ENCODE results near the gene GPX1. TPM values are rescaled to one million over a fixed set of nuclear protein-coding genes. Genes with fewer than 3 reads are reported as not detected.

Gene GPX1
- total and polyA plus RNA-seq, 10 of the 15 experiments (the other 5 are each of a cell fraction or from before 2014, with no cell fraction given), result 32.0 to 1,121 (median 400) TPM

GRCh38 chr3:49339941-49340800, 18.0 kb downstream of the GPX1 start, which contains the start of gene USP4 (continued):
- no peak for TF ChIP-seq NFYA (IDR thresholded peaks at IDR 0.05; ENCODE audit: borderline replicate concordance, low read depth, low read length)
- TF ChIP-seq RELB (IDR thresholded peaks at IDR 0.05; ENCODE audit: low read depth), result peak; percentile 47; the same call in 1 of the 2 replicates
- no peak for TF ChIP-seq RBBP5 (conservative IDR thresholded peaks at IDR 0.05)
- TF ChIP-seq ZNF207 (IDR thresholded peaks at IDR 0.05; ENCODE audit: borderline replicate concordance), result peak; percentile 90
- TF ChIP-seq RAD51 (IDR thresholded peaks at IDR 0.05), result peak; percentile 12; the same call in 1 of the 2 replicates
- TF ChIP-seq PAX8 (IDR thresholded peaks at IDR 0.05), result no peak
- TF ChIP-seq SRF (IDR thresholded peaks at IDR 0.05; ENCODE audit: low read depth in 2 of 2, low read length in 2 of 2), result 0 out of 4 replicates have a peak, but pooled peaks of 1 of the 2 experiments have one; percentile 33
- 0 out of 2 replicates have a peak, but pooled peaks have one; percentile 42 for TF ChIP-seq E2F4 (IDR thresholded peaks at IDR 0.05; ENCODE audit: low read depth, low read length)
- no peak for TF ChIP-seq NR2C2 (IDR thresholded peaks at IDR 0.05; ENCODE audit: borderline replicate concordance, control insufficient read depth, insufficient read length, low read depth)
- peak in 1 of 2 experiments; percentile 79; a peak in 2 of 4 replicates for TF ChIP-seq ETV6 (conservative IDR thresholded peaks at IDR 0.05 in 1 of 2, IDR thresholded peaks at IDR 0.05 in 1 of 2; ENCODE audit: borderline replicate concordance in 1 of 2, low read depth in 1 of 2)
- no peak for TF ChIP-seq JUND (IDR thresholded peaks at IDR 0.05; ENCODE audit: low read depth, low read length)
- TF ChIP-seq BCL3 (IDR thresholded peaks at IDR 0.05; ENCODE audit: borderline replicate concordance, insufficient read depth, low read depth, low read length, poor library complexity, severe bottlenecking), result peak; percentile 51
- TF ChIP-seq POU2F2 (IDR thresholded peaks at IDR 0.05; ENCODE audit: borderline replicate concordance, low read depth, low read length), result peak; percentile 57; the same call in 1 of the 3 replicates
- no peak; the same call in 1 of the 2 replicates for TF ChIP-seq IRF3 (IDR thresholded peaks at IDR 0.05)
- no peak for TF ChIP-seq SUPT20H (IDR thresholded peaks at IDR 0.05; ENCODE audit: borderline replicate concordance, control insufficient read depth, low read depth, low read length)
- TF ChIP-seq GATAD2B (conservative IDR thresholded peaks at IDR 0.05; ENCODE audit: low read depth), result peak; percentile 91
- peak; percentile 80 for TF ChIP-seq MXI1 (IDR thresholded peaks at IDR 0.05; ENCODE audit: low read depth, low read length)
- TF ChIP-seq RAD21 (IDR thresholded peaks at IDR 0.05; ENCODE audit: insufficient read depth, low read depth, low read length), result peak; percentile 73
- peak; percentile 51 for TF ChIP-seq SMC3 (IDR thresholded peaks at IDR 0.05; ENCODE audit: borderline replicate concordance, low read length)
- no peak; the same call in 1 of the 2 replicates for TF ChIP-seq STAT1 (conservative IDR thresholded peaks at IDR 0.05)
- no peak for TF ChIP-seq BMI1 (IDR thresholded peaks at IDR 0.05; ENCODE audit: borderline replicate concordance)
- TF ChIP-seq YBX1 (IDR thresholded peaks at IDR 0.05), result no peak
- TF ChIP-seq TAF1 (IDR thresholded peaks at IDR 0.05; ENCODE audit: borderline replicate concordance, low read depth, low read length), result peak; percentile 93
- no peak for TF ChIP-seq WRNIP1 (IDR thresholded peaks at IDR 0.05; ENCODE audit: borderline replicate concordance, low read depth, low read length)

Measured in GM12878 (cell line).